ENCODE measurements around the gene INHBB.
"Not testable (repeated sequence)": the region's sequence is repeated elsewhere in the genome, so short reads cannot be mapped to it uniquely, and the experiment has no call there.

The INHBB gene

GRCh38 chr2:120346026-120346666, at the start of gene INHBB:
TSS of gene INHBB (plus strand) at chr2:120346136. CDS start at chr2:120346189, 53 bp downstream.
- DNase-seq = no peak

- DNase-seq = no peak
Measured at GRCh38 chr2:120298173-120298835, 47.6 kb upstream of the INHBB start.

- DNase-seq = no peak
Measured at GRCh38 chr2:120299004-120299403, 46.9 kb upstream of the INHBB start.

- DNase-seq = no peak
Measured at GRCh38 chr2:120299561-120299960, 46.4 kb upstream of the INHBB start.

- no peak for DNase-seq
Measured at GRCh38 chr2:120300385-120300784, 45.6 kb upstream of the INHBB start.

- no peak for DNase-seq
Measured at GRCh38 chr2:120301284-120301683, 44.7 kb upstream of the INHBB start.

GRCh38 chr2:120302301-120302700, 43.6 kb upstream of the INHBB start:
- no peak for DNase-seq

GRCh38 chr2:120303177-120303576, 42.8 kb upstream of the INHBB start:
- no peak for DNase-seq

- DNase-seq = no peak
Measured at GRCh38 chr2:120305296-120305695, 40.6 kb upstream of the INHBB start.

- DNase-seq = no peak
Measured at GRCh38 chr2:120305937-120306490, 39.9 kb upstream of the INHBB start.

- no peak for DNase-seq
Measured at GRCh38 chr2:120307482-120307881, 38.5 kb upstream of the INHBB start.

- no peak for DNase-seq
Measured at GRCh38 chr2:120308038-120308910, 37.7 kb upstream of the INHBB start.

GRCh38 chr2:120310136-120310535, 35.8 kb upstream of the INHBB start:
- no peak for DNase-seq

GRCh38 chr2:120310841-120311240, 35.1 kb upstream of the INHBB start:
- not testable (repeated sequence) for DNase-seq

- no peak for DNase-seq
Measured at GRCh38 chr2:120312076-120312475, 33.9 kb upstream of the INHBB start.

- peak; percentile 75 for DNase-seq
Measured at GRCh38 chr2:120312860-120313694, 32.9 kb upstream of the INHBB start.

- no peak for DNase-seq
Measured at GRCh38 chr2:120313695-120314615, 32.0 kb upstream of the INHBB start.

- DNase-seq = no peak
Measured at GRCh38 chr2:120314690-120315366, 31.1 kb upstream of the INHBB start.

- DNase-seq = no peak
Measured at GRCh38 chr2:120315367-120316033, 30.4 kb upstream of the INHBB start.

- no peak for DNase-seq
Measured at GRCh38 chr2:120316071-120316470, 29.9 kb upstream of the INHBB start.
